Left cardiac atrium (tissue), 4 donors: Measurements from ENCODE around the gene PLA2G4B. TPM values are rescaled to one million over a fixed set of nuclear protein-coding genes. Genes with fewer than 3 reads are reported as not detected.

Source experiments
- ATAC-seq, 2 donors: fragments of 200-7000 bp; cut with Tn5 transposase; one replicate each; pipeline ENCODE4 v1.9.1; 2020; ENCODE audit warnings: mild to moderate bottlenecking in 2 of 2, moderate library complexity in 2 of 2
- DNase-seq: peaks from one replicate; pipeline ENCODE4 v3.0.0-alpha.2; 2020
- intact Hi-C, 2 donors: fragments of 100-400 bp; cut with DNase I; formaldehyde crosslinking; loops; one replicate each; pipeline versions ENCODE4 v1.14.1 to v1.15.1; 2022 to 2023
- microRNA-seq, 2 donors: library from miRNA; unstranded; fragments of <30 nt; microRNA quantifications; one replicate each; pipeline ENCODE4 v1.2.0, GENCODE V29; 2020
- total RNA-seq, 2 donors: library from RNA; stranded (reverse); fragmentation: NEBNext Ultra II Directional; extraction: Animal tissue kit (Norgen Biotek cat#: 25700); gene quantifications; one replicate each; pipeline ENCODE4 v1.2.1, GENCODE V29; 2021
- donor health status: DM: no; HTN: yes; CAD: no.
- donor health status: DM: no; HTN: yes; CAD: no; lungs with severe emphysema.
- donor health status: DM: yes; HTN: yes; CAD: no.
- donor health status: Dilated cardiomyopathy.

Gene PLA2G4B
- total RNA-seq, 2 donors from 2014 or later: 5.4 to 7.2 TPM

DNA sequence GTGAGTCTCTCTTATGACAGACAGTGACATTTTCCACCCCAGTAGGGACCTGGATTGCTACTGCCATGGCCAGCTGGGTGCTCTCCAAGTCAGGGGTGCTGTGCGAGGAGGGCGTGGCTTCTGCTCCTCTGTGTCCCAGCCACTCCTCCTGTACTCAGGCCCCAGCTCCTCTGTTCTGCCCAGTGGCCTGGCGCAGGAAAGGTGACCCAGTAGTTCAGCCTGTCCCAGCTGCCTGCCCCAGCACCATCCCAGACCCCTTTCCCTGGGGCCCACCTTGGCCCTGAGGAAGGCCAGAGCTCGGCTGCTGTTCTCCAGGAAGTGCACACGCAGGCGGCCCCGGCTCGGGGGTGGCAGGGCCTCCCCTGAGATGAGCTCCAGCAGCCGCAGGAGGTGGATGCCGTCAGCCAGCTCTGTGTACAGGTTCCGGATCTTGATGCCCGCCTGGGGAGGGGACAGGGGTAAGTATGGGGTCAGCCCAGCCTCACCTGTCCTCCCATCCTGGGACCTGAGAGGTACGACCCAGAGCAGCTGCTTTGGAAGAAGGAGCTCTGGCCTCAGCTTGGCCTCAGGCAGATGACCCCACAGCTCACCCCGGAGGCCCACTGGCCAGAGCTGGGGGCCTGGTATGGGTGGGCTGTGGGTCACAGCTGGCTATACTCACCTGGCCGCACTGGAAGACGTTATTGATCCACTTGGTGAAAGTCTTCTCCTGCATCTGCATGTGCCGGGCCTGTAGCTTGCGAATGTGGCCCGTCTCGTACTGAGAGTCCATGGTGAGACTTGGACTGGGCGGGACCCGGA, 54.2 kb downstream of the PLA2G4B start:
- DNase-seq (peak; percentile 76), ATAC-seq (peak; percentile 66 to 80)
- intact Hi-C loops: no loop called here

DNA sequence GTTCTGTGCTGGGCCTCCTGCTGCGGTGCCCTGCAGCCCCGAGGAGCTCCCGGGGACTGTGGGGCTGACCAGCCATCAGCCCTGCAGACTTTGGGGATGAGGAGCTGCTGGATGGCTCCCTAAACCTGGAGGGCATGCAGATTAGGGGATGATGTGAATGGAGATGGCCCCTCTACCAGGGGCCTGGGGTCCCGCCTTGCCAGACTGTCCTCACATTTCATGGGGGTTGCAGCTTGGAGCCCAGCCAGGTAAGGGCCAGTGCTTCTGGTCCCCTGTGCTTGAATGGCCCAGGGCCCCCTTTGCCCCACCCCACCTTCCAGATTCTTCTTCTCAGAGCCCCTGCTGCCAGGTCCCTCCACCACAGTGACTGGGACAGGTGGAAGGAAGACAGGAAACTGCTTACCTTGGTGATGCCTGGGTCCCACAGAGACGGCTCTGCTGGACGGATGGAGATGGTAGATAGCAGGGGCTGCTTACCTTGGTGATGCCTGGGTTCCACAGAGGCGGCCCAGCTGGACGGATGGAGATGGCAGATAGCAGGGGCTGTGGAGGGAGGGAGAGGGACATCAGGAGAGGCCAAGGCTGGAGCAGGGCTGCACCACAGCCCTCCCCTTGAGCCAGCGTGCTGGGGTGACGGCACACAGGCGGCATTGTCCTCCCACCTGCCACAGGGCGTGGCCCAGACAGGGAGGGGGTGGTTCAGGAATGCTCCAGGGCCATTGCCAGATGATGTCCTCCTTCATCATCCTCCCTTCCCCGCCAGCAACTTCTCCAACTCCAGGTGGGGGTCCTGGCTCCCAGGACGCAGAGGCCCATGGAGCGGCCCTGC, 55.0 kb downstream of the PLA2G4B start, which contains the start of gene SPTBN5:
SPTBN5 (minus strand) TSS at position 632 of the 829 bp plus-strand sequence; CDS start at position 76, 556 bp downstream.
- ATAC-seq: peak in 1 of 2 donors; percentile 1
- intact Hi-C loops: no loop called here
- no peak for DNase-seq

GRCh38 chr15:41894251-41894790, 55.7 kb downstream of the PLA2G4B start:
- intact Hi-C loops: no loop called here
- no peak for DNase-seq

DNA sequence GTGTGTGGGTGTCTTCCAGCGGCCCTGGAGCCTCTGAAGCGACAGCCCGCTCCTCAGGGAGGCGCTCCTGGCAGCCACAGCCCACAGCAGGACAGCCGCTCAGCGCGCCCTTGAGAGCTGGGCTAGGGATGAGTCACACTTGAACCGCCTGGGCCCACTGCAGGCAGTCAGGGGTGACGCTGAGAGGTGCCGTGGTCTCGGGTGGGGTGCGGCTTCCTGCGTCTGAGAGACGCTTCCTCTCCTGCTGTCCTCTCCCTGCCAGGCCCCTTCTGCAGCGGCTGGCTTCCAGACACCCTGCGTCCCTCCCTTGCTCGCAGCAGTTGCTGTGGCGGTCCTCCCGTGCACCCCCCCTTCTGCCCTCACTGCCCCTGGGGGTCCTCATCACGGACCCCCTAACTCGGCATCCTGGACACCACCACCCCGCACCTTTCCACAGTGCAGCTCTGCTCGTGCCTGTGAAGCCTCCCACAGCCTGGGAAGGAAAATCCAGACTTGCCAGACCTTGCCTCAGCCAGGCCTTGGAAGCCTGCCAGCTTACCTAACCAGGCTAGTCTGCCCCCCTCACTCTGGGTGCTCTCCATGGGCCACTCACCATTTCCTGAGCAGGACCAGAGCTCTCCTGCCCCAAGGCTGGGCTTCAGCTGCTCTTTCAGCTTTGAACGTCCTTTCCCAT, 56.3 kb downstream of the PLA2G4B start:
- ATAC-seq: peak; percentile 82 to 93
- intact Hi-C loops: no loop called here
- peak; percentile 90 for DNase-seq

More at GRCh38 chr15:41894251-41894790, 55.7 kb downstream of the PLA2G4B start:
- peak; percentile 0 to 4 for ATAC-seq

DNA sequence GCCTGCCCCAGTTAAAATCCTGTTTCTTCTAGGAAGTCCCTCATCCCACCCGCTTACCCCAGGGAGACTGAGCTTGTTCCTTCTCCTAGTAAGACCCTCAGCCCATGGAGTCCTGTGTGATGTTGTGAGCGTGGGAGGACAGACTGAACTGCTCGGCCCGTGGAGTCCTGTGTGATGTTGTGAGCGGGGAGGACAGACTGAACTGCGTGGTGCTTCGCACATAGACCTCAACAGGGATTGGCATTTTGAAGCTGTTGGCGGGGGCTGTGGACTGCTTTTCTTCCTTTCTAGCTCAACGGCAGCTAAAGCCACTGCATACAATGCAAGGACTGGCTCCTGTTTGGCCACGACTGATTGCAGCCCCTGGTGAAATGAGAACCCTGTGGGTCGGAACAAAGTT, 56.8 kb downstream of the PLA2G4B start:
- intact Hi-C loops: no loop called here
- ATAC-seq (no peak), DNase-seq (no peak)

- intact Hi-C loops: no loop called here
- ATAC-seq: no peak
- DNase-seq: no peak
Observed at GRCh38 chr15:41895957-41896356, 57.3 kb downstream of the PLA2G4B start.

DNA sequence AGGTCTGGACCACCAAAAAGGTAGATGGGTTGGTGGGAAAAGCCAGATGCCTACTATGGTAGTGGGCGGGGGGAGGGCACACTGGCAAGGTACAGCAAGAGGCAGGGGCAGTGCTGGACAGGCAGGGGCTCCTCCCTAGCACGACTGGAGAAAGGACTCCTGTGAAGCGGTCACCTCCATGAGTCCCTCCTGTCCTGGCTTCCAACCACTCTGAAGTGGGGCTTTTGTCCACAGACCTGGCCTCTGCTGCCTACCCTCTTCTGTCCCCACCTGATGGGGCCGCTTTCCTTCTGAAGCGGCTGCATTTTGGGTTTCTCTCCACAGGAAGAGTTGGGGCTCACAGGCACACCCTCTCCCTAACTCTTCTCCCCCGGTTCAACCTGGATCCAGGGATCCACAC, 57.9 kb downstream of the PLA2G4B start:
- no peak for DNase-seq
- intact Hi-C loops: no loop called here
- ATAC-seq: no peak

DNA sequence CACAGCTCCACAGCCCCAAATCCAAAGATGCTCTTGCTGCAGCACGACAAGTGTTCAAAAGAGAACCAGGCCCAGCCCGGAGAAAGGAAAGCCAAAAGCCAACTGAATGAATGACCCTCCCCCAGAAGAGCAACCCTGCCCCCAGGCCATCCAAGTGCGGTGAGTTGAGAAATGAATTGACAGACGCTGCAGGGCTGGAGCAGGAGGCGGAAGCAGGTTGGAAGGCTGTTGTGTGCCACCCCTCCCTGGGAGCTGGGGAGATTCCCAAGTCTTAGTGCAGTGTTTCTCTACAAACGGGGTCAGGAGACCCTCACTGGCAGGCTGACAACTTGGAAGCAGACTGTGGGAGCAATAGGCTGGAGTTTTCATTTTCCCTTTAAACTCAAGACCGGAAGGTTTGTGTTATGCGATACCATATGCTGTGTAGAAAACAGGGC, 58.7 kb downstream of the PLA2G4B start:
- DNase-seq: no peak
- intact Hi-C loops: no loop called here
- no peak for ATAC-seq

Small RNAs within 50 kb of the gene (microRNA-seq; reads per million reads assigned to microRNA genes)
- 0 to 0.20 reads per million in 2 donors for gene MIR4310

Other genes with a start within 250 kb of the PLA2G4B start
- 10 to 100 TPM; 31.6 to 32.0 TPM for gene MGA, start 178.4 kb upstream of the PLA2G4B start, total RNA-seq
- 10 to 100 TPM; 13.9 to 19.0 TPM for gene MAPKBP1, start 64.4 kb upstream of the PLA2G4B start, total RNA-seq
- 10 to 100 TPM in 1 of 2 donors, 1 to 10 TPM in 1; 8.8 to 11.7 TPM for gene JMJD7, start 10.8 kb upstream of the PLA2G4B start, total RNA-seq
- gene SPTBN5, start 55.2 kb downstream of the PLA2G4B start, total RNA-seq: 1 to 10 TPM; 1.7 to 2.5 TPM
- 10 to 100 TPM; 34.0 to 42.1 TPM for gene EHD4, start 133.7 kb downstream of the PLA2G4B start, total RNA-seq
- gene PLA2G4E, start 182.2 kb downstream of the PLA2G4B start, total RNA-seq: under 1 TPM in 1 of 2 donors, not detected in 1; 0.16 TPM